GM12878 (cell line): ENCODE data around the gene FCER1G. TPM values are rescaled to one million over a fixed set of nuclear protein-coding genes. Genes with fewer than 3 reads are reported as not detected.
A peak's percentile ranks its signal among the peaks of the same experiment; 100 is the strongest.

Source experiments
- ATF7 ChIP-seq: fragments of 450-650 bp; IDR thresholded peaks from 2 replicates; pipeline ENCODE4 v1.6.1; 2016; ENCODE audit warnings: low read depth, mild to moderate bottlenecking
- BCL11A ChIP-seq: IDR thresholded peaks from 2 replicates; pipeline ENCODE4 v1.6.1; 2011; ENCODE audit warnings: low read depth, low read length
- ELK1 ChIP-seq: IDR thresholded peaks from 2 replicates; pipeline ENCODE4 v1.6.1; 2012; ENCODE audit warnings: low read depth, low read length, improper control_type of control experiment
- IKZF2 ChIP-seq, 2 experiments: fragments of 450-650 bp; IDR thresholded peaks; 2 replicates each; pipeline ENCODE4 v1.6.1; 2017; ENCODE audit warnings: mild to moderate bottlenecking in 2 of 2, moderate library complexity in 2 of 2
- IRF5 ChIP-seq: fragments of 450-650 bp; IDR thresholded peaks from 2 replicates; pipeline ENCODE4 v1.6.1; 2017; ENCODE audit warnings: borderline replicate concordance
- PAX5 ChIP-seq: IDR thresholded peaks from 2 replicates; pipeline ENCODE4 v1.6.1; 2011; ENCODE audit warnings: low read depth, low read length, borderline replicate concordance
- RELB ChIP-seq: fragments of 450-650 bp; IDR thresholded peaks from 2 replicates; pipeline ENCODE4 v1.6.1; 2017; ENCODE audit warnings: low read depth, mild to moderate bottlenecking, moderate library complexity
- WRNIP1 ChIP-seq: IDR thresholded peaks from 2 replicates; pipeline ENCODE4 v1.6.1; 2011; ENCODE audit warnings: low read depth, low read length, improper control_type of control experiment, borderline replicate concordance
- ZBTB4 ChIP-seq: fragments of 450-650 bp; formaldehyde crosslinking; IDR thresholded peaks from 2 replicates; pipeline ENCODE4 v1.4.0; 2022; ENCODE audit warnings: mild to moderate bottlenecking, moderate library complexity
- ZNF592 ChIP-seq: fragments of 450-650 bp; IDR thresholded peaks from 2 replicates; pipeline ENCODE4 v1.6.1; 2017; ENCODE audit warnings: mild to moderate bottlenecking, moderate library complexity
- ZNF687 ChIP-seq: fragments of 450-650 bp; IDR thresholded peaks from 2 replicates; pipeline ENCODE4 v1.6.1; 2017; ENCODE audit warnings: mild to moderate bottlenecking, moderate library complexity
- polyA plus RNA-seq, 11 experiments: library from polyadenylated mRNA; depleted of rRNA in 4 of 11; unstranded in 6 of 11; stranded (reverse) in 5 of 11; fragments of >200 nt; fragmentation: Nextera tagmentation in 4 of 11; fragmentation: Illumina TruSeq in 1 of 11; extraction: Ambion mirVana in 4 of 11; extraction: Trizol in 1 of 11; gene quantifications; 1 replicate in 1 of 11; 2 replicates in 10 of 11; pipeline versions ENCODE4 v1.2.1 to v1.2.3, GENCODE V29; 2011 to 2016; ENCODE audit warnings: inconsistent platforms in 2 of 11, missing spikeins in 2 of 11, low read depth in 1 of 11
- total RNA-seq, 4 experiments: library from RNA; depleted of rRNA in 3 of 4; stranded (reverse); fragments of >200 nt in 3 of 4; fragmentation: Illumina TruSeq in 1 of 4; extraction: Trizol in 1 of 4; gene quantifications; 2 replicates each; pipeline versions ENCODE4 v1.2.1 to v1.2.3, GENCODE V29; 2013 to 2021

Gene FCER1G
- total and polyA plus RNA-seq, 10 of the 15 experiments (the other 5 are each of a cell fraction or from before 2014, with no cell fraction given) = 0.40 to 1.9 (median 0.89) TPM

GRCh38 chr1:161177112-161177935 is 37.8 kb upstream of the FCER1G start, which contains the start of gene B4GALT3 (continued):
- TF ChIP-seq IRF5 (no peak), PAX5 (peak; percentile 53; the same call in 1 of the 2 replicates), ZBTB4 (CRISPR knock-in tag) (no peak), RELB (peak; percentile 55; the same call in 1 of the 2 replicates), IKZF2 (IDR thresholded peaks at IDR 0.05) (no peak; a peak in 1 of 4 replicates), ZNF687 (peak; percentile 81), ATF7 (peak; percentile 59; the same call in 1 of the 2 replicates), ELK1 (no peak), WRNIP1 (no peak), ZNF592 (no peak), BCL11A (no peak)
